GM10266 (cell line): ENCODE measurements around the gene NFAT5.
"Not testable (repeated sequence)": the region's sequence is repeated elsewhere in the genome, so short reads cannot be mapped to it uniquely, and the experiment has no call there.

ENCODE experiments used
- DNase-seq: peaks from one replicate; pipeline ENCODE4 v3.0.0; 2012; ENCODE audit errors: extremely low spot score
- TF ChIP-seq, protein P1 (sequence below): IDR thresholded peaks from 2 replicates; pipeline ENCODE4 v1.5.1; 2012; ENCODE audit warnings: mild to moderate bottlenecking, low read depth; ENCODE audit not compliant: control insufficient read depth, insufficient read depth; ENCODE audit errors: missing control alignments

Gene NFAT5

DNA sequence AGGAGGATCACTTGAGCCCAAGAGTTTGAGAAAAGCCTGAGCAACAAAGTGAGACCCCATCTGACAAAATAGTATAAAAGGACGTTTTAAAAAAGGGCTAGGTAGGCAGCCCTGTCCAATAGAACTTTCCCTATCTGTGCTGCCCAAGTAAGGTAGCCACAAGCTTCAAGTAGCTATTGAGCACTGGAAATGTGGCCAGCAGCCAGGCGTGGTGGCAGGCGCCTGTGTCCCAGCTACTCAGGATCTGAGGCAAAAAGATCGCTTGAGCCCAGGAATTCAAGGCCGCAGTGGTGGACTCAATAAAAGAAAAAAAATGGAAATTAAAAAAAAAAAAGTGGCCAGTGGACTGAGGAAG lies 162.1 kb downstream of the NFAT5 start:
- TF ChIP-seq, protein P1, sequence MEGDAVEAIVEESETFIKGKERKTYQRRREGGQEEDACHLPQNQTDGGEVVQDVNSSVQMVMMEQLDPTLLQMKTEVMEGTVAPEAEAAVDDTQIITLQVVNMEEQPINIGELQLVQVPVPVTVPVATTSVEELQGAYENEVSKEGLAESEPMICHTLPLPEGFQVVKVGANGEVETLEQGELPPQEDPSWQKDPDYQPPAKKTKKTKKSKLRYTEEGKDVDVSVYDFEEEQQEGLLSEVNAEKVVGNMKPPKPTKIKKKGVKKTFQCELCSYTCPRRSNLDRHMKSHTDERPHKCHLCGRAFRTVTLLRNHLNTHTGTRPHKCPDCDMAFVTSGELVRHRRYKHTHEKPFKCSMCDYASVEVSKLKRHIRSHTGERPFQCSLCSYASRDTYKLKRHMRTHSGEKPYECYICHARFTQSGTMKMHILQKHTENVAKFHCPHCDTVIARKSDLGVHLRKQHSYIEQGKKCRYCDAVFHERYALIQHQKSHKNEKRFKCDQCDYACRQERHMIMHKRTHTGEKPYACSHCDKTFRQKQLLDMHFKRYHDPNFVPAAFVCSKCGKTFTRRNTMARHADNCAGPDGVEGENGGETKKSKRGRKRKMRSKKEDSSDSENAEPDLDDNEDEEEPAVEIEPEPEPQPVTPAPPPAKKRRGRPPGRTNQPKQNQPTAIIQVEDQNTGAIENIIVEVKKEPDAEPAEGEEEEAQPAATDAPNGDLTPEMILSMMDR: no peak
- DNase-seq: no peak

DNA sequence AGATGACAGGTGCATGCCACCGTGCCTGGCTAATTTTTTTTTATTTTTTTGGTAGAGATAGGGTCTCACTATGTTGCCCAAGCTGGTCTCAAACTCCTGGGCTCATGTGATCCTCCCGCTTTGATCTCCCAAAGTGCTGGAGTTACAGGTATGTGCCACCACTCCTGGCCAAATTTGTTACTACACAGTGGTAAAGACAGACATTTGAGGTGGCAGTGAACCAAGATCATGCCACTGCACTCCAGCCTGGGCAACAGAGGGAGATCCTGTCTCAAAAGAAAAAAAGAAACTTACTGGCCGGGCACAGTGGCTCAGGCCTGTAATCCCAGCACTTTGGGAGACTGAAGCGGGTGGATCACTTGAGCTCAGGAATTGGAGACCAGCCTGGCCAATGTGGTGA lies 163.3 kb downstream of the NFAT5 start:
- DNase-seq: not testable (repeated sequence)

- not testable (repeated sequence) for DNase-seq
Observed at GRCh38 chr16:69731280-69731679, 165.5 kb downstream of the NFAT5 start.

DNA sequence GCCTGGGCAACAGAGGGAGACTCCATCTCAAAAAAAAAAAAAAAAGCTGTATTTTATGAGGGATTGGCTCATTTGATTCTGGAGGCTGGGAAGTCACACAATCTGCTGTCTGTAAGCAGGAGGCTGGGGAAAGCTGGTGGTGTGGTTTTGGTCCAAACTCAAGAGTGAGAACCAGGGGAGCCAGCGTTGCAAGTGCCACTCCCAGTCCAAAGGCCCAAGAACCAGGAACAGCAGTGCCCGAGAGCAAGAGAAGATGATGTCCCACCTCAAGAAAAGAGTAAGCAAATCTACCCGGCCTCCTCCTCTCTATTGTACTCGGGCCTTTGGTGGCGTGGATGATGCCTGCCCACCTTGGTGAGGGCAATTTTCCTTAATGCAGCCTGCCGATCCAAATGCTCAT lies 166.3 kb downstream of the NFAT5 start:
- TF ChIP-seq, protein P1: no peak
- DNase-seq: no peak

DNA sequence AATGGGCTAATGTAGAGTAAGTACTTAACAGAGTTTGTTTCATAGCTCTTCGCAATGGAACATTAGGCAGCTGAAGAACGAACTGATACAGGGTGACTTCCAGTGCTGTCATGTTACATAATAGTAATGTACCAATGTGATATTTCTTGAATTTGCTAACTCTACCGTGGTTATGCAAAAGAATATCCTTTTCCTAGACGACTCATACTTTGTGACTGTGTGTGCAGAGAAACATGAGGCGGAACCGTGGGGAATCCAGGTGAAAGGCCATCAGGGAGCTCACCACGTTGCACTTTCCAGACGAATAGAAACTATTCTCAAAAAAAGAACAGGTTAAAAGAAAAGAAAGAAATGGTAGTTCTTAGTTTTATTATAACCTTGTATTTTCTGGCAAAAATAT lies 175.8 kb downstream of the NFAT5 start:
- DNase-seq: no peak
- TF ChIP-seq, protein P1: no peak

DNA sequence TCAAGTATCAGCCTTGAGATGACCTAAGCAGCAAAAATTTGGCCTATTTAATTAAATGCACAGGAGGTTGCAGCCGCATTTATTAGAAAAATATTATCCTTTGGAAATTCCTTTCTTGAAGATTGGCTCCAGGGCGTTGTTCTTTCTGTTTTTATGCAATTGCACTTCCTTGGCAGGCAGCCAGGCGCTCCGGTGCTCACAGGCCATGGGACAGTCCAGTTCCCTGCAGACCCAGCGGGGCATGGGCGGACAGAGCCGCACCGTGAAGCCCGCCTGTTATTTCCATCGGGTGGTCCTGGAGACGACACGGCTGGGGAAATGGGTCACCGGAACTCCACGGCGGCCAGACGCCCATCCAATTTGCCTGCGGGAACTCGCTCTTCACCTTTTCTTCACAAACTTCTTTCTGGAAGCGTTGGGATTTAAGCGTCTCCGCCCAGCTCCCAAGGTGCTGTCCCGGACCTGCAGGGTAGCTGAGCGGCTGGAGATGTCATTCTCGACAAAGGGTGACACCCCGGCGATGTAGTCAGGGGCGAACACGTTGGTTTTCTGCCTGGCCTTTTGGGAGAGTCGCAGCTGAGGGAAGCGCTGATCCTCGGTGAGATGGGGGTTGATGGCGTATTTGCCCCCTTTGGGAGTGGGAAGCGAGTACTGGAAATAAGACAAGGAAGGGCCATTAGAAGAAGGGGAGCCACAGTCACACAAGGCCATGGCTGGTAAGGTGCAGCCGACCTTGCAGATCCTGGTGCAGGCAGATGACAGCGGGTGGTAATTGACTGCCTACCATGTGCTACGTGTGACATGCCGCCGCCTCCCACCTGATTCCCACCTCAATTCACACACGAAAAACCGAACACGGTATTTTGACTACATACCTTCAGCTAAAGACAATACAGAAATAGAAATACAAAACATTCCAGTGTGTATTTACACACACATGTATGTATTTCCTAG lies 176.5 kb downstream of the NFAT5 start:
- TF ChIP-seq, protein P1: no peak
- DNase-seq: no peak

- TF ChIP-seq, protein P1: no peak
- no peak for DNase-seq
Observed at GRCh38 chr16:69744363-69745231, 178.8 kb downstream of the NFAT5 start.

DNA sequence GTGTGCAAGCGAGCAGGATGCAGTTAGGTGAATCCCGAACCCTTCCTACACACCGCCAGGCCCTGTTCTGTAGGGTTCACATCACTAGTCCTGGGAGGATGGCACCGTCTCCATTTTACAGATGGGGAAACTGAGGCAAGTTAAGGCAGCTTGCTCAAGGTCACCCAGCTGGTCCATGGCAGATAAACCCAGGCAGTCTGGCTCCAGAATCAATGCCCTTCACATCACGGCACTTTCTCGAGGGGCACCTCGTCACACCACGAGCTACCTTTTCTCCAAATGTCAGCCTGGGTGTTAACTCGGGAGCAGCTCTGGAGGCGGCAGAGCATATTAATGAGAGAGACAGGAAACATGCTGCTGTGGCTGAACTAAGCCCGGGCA lies 179.5 kb downstream of the NFAT5 start:
- no peak for DNase-seq
- TF ChIP-seq, protein P1: no peak
